Measurements from ENCODE around the gene LILRB2.
"Not testable (repeated sequence)": the region's sequence is repeated elsewhere in the genome, so short reads cannot be mapped to it uniquely, and the experiment has no call there.

LILRB2 gene

DNA sequence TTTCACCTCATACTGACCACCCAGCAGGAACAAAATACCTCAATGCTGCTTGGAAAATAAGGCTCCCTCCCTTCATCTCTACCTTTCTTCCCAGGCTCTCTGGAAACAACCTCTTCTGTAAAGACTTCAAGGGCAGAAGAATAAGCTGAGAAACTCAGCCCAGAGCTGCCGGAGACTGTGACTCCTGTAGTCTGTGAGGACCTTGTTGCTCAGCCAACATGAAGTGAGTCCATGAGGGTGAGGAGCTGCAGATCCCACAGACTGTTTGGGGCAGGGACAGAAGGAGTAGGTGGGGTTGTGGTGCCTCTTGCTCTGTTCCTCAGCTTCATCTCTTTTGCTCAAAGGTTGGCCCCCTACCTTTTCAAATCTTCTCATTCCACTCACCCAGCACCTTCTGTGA, 24.2 kb upstream of the LILRB2 start:
- DNase-seq (ENCODE audit: low read depth) = no peak

DNA sequence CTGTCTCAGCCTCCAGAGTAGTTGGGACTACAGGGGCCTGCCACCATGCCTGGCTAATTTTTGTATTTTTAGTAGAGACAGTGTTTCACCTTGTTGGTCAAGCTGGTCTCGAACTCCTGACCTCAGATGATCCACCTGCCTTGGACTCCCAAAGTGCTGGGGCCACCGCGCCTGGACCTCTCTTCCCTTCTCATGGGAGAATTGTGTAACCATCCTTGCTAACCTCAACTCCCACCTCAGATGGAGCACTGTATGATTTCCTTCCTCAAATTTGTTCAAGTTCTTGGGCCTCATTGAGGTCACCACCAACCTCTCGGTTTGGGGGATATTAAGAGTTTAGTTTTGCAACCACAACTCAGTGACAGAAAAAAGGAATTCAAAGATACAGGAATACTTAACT, 21.3 kb upstream of the LILRB2 start:
- DNase-seq (ENCODE audit: low read depth) = no peak

DNA sequence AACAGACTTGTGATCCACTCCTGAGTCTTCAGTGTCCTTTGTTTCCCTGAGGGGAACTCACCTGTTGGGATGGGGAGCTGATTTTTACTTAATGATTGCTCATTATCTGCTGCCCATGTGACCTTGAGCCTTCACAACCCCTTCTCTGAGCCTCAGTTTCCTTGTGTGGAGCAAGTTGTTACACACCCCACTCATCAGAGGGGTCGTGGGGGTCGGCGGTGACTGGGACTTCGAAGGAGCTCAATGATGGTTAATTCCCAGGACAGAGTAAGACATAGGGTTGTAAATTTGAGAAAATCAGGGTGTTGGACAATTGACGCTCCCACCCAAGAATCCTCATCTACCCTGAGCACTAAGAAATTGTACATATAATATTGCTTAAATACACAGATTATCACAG, 18.6 kb upstream of the LILRB2 start:
- no peak for DNase-seq (ENCODE audit: low read depth)

DNA sequence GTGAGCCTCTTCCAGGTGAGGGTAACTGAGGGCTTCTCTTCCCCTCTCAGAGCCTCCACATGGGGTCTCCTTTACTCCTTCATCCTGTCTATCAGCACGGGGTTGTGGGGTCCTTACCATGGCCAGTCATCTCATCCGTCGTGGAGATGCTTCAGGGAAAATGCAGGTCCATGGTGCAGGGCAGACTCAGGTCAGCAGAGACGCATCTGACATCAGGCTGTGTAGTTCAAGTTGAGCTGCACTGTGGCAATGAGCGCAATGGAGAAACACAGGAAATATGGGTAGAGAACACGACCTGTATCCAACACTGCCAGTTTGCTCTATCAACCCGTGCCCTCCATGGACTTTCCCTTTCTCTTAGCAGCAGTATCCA, 18.2 kb upstream of the LILRB2 start:
- DNase-seq (ENCODE audit: low read depth) = no peak

DNA sequence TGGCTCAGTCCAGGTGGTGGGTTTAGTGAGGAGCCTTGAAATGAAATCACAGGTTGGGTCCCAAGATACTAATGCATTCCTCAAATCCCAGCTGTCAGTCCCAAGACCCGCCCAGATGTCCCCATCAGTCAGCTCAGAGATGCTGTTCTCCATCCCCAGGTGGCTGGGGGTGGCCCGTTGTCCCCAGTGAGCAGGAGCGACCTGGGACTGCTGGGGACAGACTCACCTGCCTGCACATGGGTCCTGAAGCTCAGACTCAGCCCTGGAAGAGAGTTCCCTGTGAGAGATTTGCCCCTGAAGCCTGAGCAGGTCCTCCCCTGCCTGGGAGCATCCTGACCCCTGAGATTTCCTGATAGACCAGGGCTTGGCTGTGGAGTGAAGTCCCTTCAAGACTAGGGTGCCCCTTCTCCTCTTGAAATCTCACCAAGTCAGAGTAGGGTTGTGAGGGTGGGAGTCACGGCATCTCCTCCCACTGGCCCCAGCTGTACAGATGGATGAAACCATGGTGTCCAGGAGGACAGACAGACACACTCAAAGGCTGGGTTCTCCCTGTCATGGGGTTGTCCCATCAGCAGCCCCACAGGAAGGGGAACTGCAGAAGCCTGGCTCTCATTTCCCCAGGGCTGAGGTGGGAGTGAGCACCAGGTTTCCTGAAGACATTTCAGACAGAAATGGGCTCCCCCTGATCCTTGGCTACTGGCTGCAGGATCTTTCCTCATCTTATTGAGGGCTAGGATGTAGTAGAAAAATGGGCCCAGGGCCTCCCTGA, 17.6 kb upstream of the LILRB2 start:
- DNase-seq (ENCODE audit: low read depth) = no peak

DNA sequence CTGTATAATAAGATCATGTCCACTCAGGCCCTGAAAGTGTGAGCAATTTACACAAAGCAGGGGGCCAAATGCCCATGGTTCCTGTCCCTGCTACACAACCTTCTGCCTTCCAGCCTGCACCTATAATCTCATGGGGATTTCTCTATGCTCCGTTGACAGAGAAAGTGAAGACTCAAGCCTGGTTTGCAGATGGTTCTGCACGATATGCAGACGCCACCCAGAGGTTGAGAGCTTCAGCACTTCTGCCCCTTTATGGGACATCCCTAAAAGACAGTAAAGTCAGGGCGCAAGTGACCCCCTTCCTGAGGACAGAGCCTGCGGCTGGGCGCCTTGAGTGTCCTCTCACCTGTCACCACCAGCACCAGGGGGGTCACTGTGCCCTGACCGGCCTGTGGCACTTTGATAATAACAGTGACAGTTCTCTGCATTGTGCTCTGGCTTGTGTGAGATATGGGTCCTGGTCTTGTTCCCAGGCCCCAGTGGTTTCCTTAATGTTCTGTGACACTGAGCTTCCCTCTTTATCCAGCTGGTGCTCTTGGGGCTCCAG, 16.9 kb upstream of the LILRB2 start:
- DNase-seq (ENCODE audit: low read depth) = no peak

DNA sequence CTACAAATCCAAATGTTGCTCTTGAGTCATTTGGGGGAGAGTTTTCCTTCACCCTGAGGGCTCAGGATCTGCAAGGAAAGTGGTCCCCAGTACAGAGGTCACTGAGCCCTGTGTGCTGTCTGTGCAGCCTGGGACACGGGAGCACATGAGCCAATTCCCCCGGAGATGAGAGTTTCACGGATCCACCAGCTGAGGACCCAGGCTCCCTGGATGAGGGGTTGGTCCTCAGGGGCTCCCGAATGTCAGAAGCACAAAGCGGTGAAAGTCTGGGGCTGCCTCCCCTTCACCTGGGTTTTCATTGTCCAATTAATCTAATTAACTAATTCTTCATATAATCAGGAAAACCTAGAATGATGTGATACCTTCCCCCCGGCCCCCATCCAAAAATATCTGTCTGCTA, 13.6 kb upstream of the LILRB2 start:
- DNase-seq (ENCODE audit: low read depth) = no peak

DNA sequence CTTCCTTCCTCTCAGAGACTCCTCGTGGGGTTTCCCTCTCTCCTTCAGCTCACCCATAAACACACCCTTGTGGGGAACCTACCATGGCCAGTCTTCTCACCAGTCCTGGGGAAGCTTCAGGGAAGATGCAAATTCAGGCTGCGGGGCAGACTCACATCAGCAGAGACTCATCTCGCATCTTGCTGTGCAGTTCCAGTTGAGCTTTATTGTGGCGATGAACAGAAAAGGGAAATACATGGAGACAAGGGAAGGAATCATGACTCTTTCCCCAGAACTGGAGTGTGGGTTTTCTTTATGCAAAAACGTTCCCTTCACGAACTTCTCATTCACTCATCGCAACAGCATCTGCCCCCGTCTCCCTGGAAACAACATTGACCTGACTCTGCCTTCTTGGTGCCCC, 8.2 kb upstream of the LILRB2 start:
- not testable (repeated sequence) for DNase-seq (ENCODE audit: low read depth)

DNA sequence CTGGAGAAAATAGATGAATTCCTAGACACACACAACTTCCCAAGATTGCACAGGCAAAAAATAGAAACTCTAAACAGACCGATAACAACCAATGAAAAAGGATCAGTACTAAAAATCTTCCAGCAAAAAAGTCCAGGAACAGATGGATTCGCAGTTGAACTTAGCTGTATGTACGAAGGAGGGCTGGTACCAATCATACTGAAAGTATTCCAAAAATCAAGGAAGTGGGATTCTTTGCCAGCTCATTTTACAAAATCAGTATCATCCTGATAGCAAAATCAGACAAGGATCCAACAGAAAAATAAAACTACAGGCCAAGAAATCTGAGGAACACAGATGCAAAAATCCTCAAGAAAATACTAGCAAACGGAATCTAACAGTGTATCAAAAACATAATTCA, 6.5 kb upstream of the LILRB2 start:
- no peak for DNase-seq (ENCODE audit: low read depth)

DNA sequence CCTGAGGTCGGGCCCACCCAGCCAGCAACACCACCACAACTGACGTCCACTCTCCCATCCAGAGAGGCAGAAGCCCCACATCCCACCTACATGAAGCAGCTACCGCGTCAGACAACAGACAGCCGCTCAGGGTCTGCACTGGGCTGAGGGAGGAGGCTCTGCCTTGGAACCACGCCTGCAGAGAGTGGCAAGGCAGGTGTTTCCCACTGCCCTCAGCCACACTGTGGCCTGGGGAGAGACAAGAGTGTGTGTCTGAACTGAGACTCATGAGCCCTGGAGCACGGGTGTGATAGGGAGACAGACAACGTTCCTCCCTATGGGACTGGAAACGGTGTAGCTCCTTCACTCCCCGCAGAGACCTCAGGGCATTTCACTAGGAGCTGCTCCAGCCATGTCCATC, 5.4 kb upstream of the LILRB2 start:
- not testable (repeated sequence) for DNase-seq (ENCODE audit: low read depth)

DNA sequence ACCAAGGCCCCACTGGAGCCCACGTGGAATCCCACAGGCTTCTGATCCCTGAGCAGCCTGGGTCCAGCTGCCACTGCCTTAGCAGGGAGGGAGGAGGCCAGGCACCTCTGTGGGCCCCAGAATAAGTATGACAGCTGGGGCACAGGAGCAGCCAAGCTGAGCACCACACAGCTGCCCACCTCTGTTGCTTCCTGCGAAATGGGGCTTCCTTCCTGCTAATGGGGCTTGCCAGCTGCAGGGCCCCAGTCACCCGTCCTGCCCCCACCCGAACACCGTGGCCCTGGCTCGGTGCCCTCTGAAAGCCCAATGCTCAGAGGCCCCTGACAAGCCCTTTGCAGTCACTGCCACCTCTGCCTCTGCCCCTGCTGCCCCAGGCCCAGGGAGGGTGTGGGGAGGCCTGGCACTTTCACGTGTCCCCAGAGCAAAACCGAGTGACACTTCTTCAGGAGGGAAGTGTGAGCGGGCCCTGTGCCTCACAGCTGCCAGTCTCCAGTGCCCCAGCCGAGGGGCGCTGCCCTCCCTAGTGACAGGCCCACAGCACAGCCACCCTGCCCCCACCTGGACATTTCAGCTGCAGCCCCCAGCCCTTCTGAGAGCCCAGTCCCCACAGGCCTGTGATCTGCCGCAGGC, 4.6 kb upstream of the LILRB2 start:
- not testable (repeated sequence) for DNase-seq (ENCODE audit: low read depth)

DNA sequence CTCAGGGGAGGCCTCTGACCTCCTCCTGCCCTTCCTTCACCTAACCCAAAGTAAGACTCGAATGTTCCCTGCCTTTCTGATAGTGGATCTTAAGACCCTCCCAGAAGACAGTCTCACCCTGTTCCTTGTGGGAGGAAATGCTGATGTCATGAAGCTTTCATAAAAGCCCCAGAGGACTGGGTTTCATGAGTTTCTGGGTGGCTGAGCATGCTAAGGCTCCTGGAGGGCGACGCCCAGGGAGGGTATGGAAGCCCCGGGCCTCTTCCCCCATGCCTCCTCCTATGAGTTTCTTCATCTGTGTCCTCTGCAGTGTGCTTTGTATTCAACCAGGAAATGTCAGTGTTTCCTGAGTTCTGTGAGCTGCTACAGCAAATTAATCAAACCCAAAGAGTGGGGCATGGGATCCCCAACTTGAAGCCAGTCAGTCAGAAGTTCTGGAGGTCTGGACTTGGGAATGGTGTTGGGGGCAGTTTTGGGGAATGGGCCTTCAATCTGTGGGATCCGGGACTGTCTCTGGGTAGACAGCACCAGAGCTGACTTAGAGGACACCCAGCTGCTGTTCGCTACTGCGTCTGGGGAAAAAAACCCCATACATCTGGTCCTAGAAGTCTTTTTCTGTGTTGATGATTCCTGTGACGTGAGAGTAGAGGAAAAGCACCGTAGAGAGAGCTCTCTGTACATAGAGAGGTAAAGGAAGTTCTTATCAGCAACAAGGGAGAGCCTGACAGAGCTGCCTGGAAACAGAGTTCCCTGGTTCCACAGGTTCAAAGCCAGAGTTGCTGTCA, 2.0 kb upstream of the LILRB2 start:
- no peak for DNase-seq (ENCODE audit: low read depth)

DNA sequence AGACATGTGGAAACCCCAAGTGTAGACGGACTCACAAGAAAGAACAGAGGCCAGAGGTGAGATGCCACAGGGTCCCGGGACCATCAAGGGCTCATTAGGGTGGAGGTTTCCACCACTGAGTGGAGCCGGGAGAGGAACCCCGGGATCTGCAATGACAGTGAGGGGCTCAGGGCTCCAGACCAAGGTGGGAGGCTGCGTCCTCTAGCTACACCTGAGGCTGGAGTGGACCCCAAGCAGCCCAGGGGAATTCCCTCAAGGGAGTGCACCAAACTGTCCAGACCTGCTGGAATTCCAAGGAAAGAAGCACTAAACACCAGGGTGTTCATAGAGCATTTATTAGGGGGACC, 792 bp upstream of the LILRB2 start:
- not testable (repeated sequence) for DNase-seq (ENCODE audit: low read depth)

DNA sequence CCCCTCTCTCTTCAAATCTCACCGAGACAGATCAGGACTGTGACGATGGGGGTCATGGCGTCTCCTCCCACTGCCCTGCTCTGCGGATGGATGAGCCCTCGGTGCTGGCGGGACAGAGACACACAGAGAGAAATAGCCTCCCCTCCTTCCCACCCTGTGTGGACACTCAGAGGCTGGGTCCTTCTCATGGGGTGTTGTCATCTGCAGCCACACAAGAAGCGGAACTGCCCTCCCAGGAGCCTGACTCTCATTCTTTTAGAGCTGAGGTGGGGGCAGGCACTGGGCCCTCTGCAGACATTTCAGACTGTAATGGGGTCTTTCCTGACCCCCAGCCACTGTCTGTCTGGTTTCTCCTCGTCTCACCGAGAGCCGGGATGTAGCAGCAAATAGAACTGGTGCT, 469 bp downstream of the LILRB2 start:
- not testable (repeated sequence) for DNase-seq (ENCODE audit: low read depth)

DNA sequence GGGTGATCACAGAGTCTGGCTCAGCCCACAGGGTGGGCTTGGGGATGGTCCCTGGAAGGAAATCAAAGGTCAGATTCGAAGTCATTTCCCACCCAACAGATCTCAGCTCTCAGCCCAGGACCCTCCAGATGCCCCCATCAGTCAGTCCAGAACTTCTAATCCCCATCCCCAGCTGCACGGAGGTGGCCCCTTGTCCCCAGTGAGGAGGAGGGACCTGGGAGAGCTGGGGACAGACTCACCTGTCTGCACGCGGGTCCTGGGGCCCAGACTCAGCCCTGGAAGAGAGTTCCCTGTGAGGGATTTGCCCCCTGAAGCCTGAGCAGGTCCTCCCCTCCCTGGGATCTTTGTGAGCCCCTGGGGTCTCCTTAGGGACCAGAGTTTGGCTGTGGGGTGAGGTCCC, 885 bp downstream of the LILRB2 start:
- not testable (repeated sequence) for DNase-seq (ENCODE audit: low read depth)

DNA sequence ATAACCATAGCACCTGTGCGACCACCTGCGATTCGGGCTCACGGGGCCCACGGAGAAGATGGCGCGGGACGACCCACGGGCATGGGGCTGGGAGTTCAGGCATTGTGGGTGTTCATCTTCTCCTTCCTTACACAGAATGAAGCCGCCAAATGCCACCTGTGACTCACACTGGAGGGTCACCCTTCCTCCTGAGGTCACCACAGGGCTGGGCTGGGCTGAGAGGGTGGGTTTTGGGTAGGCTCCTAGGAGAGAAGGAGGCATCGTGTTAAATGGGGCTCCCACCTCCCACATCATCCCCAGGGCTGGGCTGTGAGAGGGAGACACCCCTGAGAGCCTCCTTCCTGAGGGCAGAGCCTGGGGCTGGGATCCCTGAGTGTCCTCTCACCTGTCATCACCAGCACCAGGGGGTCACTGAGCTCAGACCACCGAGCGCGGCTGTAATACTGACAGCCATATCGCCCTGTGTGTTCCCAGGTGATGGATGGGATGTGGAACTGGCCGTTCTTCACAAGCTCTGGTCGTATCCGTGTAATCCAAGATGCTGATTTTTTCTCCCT, 1.4 kb downstream of the LILRB2 start:
- no peak for DNase-seq (ENCODE audit: low read depth)

DNA sequence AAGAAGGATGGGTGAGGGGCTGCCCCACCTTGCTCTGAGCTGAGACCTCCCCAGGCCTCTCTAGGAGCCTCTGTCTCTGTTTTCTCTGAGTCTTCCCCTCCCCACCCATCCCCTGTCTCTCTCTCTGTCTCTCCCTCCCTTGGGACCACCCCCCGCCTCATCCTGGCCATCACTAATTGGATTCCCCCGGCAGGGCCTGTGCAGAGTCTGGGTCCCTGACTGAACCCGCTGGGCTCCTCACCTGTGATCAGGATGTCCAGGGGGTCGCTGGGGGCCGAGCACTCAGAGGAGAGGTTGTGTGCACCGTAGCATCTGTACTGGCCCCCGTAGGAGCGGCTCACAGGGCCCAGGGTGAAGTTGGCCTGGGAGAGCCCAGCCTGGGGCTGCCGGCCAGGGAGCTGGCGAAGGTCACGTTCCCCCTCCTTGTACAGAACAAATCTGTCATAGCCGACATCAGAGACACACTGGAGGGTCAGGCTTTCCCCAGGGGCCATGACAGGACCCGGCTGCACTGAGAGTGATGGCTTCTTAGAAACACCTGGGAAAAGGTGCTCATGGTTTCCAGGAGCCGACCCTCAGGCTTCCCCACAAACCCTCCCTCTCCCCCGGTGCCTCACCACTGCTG, 2.2 kb downstream of the LILRB2 start:
- not testable (repeated sequence) for DNase-seq (ENCODE audit: low read depth)

DNA sequence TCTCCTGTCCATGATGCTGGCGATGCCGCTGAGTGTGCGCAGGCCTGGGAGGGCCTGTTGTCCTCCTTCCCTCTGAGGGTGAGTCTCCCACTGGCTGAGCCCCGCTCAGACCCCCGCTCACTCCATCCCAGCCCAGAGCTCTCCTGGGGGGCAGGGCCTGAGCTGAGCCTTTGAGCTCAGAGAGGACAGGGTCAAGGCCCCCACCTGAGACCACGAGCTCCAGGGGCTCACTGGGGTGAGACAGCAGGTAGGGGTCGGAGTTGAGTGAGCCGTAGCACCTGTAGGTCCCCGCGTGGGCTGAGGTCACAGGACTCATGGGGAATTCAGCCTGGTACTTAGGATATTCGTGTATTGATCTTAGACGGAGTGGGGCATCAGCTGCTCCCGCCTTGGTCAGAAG, 2.9 kb downstream of the LILRB2 start:
- DNase-seq (ENCODE audit: low read depth) = not testable (repeated sequence)

DNA sequence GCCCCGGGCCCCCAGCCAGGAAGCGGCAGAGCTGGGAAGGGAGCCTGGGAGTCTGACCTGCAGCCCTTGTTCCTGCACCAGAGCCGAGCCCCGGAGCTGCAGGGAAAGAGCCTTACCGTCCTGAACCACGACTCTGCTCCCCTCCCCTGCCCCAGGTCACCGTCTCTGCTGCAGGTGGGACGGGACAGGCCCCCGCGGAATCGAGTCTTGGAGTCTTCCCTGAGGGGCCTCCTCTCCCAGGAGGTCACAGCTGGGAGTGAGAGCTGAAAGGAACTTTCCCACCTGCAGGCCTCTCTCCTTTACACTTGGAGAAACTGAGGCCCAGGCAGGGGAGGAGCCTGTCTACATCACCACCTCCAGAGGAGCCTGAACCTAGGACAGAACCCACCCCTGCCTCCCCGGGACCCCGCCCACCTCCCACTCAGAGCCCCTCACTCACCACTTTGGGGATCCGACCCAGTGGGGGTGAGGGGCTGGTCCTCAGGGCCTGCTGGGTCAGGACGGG, 3.7 kb downstream of the LILRB2 start:
- DNase-seq (ENCODE audit: low read depth) = not testable (repeated sequence)

DNA sequence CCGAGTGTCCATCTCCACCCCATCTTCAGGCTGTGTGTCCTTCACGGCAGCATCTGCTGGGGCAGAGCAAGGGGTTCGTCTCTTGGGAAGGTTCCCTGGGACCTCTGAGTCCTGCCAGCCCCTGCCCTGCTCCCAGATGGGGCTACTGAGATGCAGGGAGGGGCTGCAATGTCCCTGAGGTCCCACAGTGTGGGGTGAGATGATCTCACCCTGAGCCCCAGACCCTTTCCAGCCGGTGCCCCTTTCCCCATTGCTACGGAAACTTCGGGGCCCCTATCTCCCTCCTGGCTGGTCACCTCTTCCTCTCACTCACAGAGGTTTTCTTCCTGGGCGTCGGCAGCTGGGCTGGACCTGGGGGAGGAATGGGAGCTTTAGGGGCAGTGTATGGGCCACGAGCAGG, 5.0 kb downstream of the LILRB2 start:
- DNase-seq (ENCODE audit: low read depth) = no peak

DNA sequence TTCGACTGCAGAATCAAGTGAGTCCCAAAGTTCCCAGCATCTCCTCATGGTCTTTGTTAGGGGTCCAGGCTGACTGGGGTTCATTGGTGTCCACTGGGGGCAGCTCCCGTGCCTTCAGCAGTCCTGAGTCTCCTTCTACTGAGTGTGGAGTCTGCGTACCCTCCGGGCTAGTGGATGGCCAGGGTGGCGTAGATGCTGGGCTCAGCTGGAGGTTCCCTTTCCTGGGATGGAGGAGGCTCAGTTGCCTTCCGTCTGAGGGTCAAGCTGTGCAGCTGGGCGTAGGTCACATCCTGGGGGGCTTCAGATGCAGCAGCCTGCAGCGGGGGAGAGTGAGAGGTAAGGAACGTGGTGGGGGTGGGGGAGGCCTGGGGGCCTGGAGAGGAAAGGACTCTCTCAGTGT, 6.4 kb downstream of the LILRB2 start:
- DNase-seq (ENCODE audit: low read depth) = not testable (repeated sequence)

DNA sequence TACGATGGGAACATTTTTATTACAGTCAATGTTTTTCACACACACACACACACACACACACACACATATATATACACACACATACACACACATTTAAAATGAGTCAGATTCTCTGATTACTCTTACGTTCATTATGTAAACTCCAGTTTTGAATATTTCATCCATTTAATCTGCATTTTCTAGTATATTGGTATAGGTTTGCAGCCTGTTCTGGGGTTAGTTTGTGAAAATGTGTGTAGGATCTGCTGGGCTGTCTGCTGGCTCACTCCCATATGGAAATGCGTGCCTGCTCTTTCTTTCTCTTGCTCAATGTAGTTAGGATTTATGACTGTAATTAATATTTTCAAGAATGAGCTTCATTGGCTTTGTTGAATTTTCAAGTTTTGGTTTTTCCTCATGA, 7.1 kb downstream of the LILRB2 start:
- DNase-seq (ENCODE audit: low read depth) = no peak

Data from T follicular helper cell (primary cell).